Panc1 (cell line): ENCODE measurements around the gene B3GLCT.

Experiments used
- CTCF ChIP-seq: fragments of 450-650 bp; IDR thresholded peaks from 2 replicates; pipeline ENCODE4 v1.5.1; 2017; ENCODE audit warnings: mild to moderate bottlenecking
- POLR2AphosphoS5 ChIP-seq: IDR thresholded peaks from 2 replicates; pipeline ENCODE4 v1.6.1; 2012; ENCODE audit warnings: mild to moderate bottlenecking, low read depth, low read length, moderate library complexity

DNA sequence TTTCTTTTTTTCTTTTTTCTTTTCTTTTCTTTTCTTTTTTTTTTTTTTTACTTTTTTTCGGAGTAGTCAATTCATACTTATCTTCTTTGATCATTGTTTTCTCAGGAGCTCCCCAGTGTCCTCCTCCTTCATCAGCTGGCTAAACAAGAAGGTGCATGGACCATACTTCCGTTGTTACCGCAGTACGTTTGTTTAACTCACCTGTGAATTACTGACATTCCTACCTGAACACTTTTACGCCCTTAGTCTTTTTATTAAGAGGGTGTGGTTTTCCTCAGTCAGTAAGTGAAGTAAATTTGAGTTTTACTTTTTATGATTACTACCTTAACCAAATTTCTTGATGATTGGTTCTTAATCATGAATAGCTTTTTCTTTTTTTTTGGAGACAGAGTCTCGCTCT is 47.1 kb downstream of the B3GLCT start:
- TF ChIP-seq POLR2AphosphoS5 (no peak), CTCF (no peak)
